Effector memory CD4-positive, alpha-beta T cell (primary cell): ENCODE measurements around the gene CACNA2D2.

Source experiments
- DNase-seq, 3 donors: peaks; one replicate each; pipeline ENCODE4 v3.0.0-alpha.2; 2020
- H3K27ac ChIP-seq: 2 replicates; pipeline ENCODE4 v1.7.0; 2013; ENCODE audit warnings: mild to moderate bottlenecking, low read length, moderate library complexity; ENCODE audit not compliant: insufficient read depth, poor library complexity, severe bottlenecking
- H3K27me3 ChIP-seq: replicated peaks from 2 replicates; pipeline ENCODE4 v1.7.0; 2013; ENCODE audit warnings: mild to moderate bottlenecking, low read length; ENCODE audit not compliant: insufficient read depth, control insufficient read depth, poor library complexity, severe bottlenecking
- H3K36me3 ChIP-seq: 2 replicates; pipeline ENCODE4 v1.7.0; 2013; ENCODE audit warnings: mild to moderate bottlenecking, low read length, moderate library complexity; ENCODE audit not compliant: control insufficient read depth, insufficient read depth
- H3K4me1 ChIP-seq: 2 replicates; pipeline ENCODE4 v1.7.0; 2013; ENCODE audit warnings: low read length, mild to moderate bottlenecking; ENCODE audit not compliant: control insufficient read depth, insufficient read depth, poor library complexity, severe bottlenecking
- H3K4me3 ChIP-seq: 2 replicates; pipeline ENCODE4 v1.7.0; 2013; ENCODE audit warnings: low read length, low read depth, mild to moderate bottlenecking; ENCODE audit not compliant: insufficient read depth, poor library complexity, severe bottlenecking
- H3K9me3 ChIP-seq: 2 replicates; pipeline ENCODE4 v1.7.0; 2013; ENCODE audit warnings: mild to moderate bottlenecking, low read length, moderate library complexity; ENCODE audit not compliant: control insufficient read depth

The CACNA2D2 gene

DNA sequence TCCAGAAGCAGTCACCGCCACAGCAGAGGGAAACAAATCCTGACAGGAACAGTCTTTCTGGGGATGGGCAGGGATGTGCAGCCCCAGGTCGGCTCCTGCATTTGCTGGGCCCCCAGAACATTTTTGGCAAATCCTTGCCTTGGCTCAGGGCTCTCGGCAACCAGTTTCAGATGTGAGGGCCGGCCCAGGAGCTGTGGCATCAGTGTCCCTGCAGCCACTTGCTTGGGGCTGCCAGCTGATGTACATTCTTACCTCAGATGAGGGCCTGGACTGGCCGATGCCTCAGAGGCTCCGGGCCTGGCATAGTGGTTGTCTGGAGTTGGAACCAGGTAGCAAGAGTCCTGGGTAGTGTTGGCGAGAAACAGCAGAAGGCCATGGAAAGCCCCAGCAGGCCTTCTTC, 148.6 kb downstream of the CACNA2D2 start:
- H3K4me1 ChIP-seq, result peaks cover 50% of the 10 kb centered on the region
- H3K27ac ChIP-seq, result no peak overlapping the region
- H3K36me3 ChIP-seq, result peaks cover 40% of the 10 kb centered on the region

DNA sequence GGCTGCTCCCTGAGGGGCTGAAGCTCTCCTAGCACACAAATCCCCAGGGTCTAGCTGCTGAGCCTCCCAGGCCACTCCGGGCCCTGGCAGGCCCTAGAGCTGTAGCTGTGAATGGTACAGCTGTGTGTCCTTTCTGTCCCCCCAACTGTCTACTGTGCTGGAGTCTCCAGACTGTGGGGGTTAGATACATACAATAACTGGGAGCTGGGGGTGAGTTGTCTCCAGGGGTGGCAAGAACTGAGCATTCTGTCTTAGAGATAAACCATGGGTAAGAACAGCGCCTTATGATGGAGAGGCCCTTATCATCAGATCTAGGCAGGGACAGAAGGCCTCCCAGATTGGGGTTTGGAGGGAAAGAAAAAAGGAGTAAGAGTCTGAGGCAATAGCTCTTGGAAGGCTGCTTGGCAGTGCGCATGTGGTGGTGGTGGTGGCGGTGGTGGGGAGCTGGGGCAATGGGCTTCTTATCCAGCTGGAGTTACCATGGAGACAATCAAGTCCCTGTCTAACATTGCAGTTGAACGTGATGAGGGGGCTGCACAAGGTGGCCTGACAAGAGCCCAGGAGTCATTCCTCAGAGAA, 149.2 kb downstream of the CACNA2D2 start:
- Histone ChIP-seq H3K4me1 (peaks cover 53% of the 10 kb centered on the region), H3K36me3 (peaks cover 41% of the 10 kb centered on the region), H3K9me3 (no peaks in the 10 kb centered on the region), H3K27me3 (no peaks in the 10 kb centered on the region), H3K27ac (no peak overlapping the region), H3K4me3 (no peak overlapping the region)
- no peak for DNase-seq

More for the DNA sequence above, 148.6 kb downstream of the CACNA2D2 start:
- DNase-seq, result no peak
- Histone ChIP-seq H3K9me3 (no peaks in the 10 kb centered on the region), H3K27me3 (no peaks in the 10 kb centered on the region), H3K4me3 (no peak overlapping the region)

DNA sequence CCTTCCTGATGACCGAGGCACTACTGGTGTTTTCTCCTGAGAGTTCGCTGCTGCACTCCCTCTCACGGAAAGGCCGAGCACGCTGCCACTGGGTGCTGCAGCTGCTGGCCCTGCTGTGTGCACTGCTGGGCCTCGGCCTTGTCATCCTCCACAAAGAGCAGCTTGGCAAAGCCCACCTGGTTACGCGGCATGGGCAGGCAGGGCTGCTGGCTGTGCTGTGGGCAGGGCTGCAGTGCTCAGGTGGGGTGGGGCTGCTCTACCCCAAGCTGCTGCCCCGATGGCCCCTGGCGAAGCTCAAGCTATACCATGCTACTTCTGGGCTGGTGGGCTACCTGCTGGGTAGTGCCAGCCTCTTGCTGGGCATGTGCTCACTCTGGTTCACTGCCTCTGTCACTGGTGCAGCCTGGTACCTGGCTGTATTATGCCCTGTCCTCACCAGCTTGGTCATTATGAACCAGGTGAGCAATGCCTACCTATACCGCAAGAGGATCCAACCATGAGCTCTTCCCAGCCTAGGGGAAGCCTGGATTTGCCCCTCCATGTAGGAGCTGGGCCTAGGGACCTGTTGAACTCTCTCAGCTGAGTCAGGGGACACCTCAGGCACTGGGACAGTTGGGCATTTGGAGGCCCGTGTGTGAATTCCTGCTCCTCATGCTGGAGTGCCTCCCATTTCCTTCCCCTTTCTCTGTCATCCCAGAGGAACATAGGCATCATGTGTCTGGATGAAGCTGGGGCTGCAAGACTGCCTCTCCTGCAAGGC, 150.0 kb downstream of the CACNA2D2 start:
- no peak for DNase-seq
- Histone ChIP-seq H3K4me3 (no peak overlapping the region), H3K27me3 (no peaks in the 10 kb centered on the region), H3K27ac (no peak overlapping the region), H3K36me3 (peaks cover 49% of the 10 kb centered on the region), H3K9me3 (no peaks in the 10 kb centered on the region), H3K4me1 (peaks cover 50% of the 10 kb centered on the region)

GRCh38 chr3:50352781-50353180, 150.7 kb downstream of the CACNA2D2 start:
- H3K27me3 ChIP-seq, result no peaks in the 10 kb centered on the region
- peaks cover 44% of the 10 kb centered on the region for H3K4me1 ChIP-seq
- no peak overlapping the region for H3K4me3 ChIP-seq
- no peak overlapping the region for H3K27ac ChIP-seq
- DNase-seq, result no peak
- H3K36me3 ChIP-seq, result peaks cover 53% of the 10 kb centered on the region
- H3K9me3 ChIP-seq, result no peaks in the 10 kb centered on the region

GRCh38 chr3:50351323-50351697, 152.1 kb downstream of the CACNA2D2 start:
- no peak for DNase-seq
- Histone ChIP-seq H3K9me3 (no peaks in the 10 kb centered on the region), H3K36me3 (peaks cover 52% of the 10 kb centered on the region), H3K27me3 (no peaks in the 10 kb centered on the region), H3K27ac (peak overlapping the region; percentile 94), H3K4me1 (peaks cover 36% of the 10 kb centered on the region), H3K4me3 (peak overlapping the region; percentile 81)

- Histone ChIP-seq H3K27me3 (no peaks in the 10 kb centered on the region), H3K27ac (peak within 1 kb of the TSS; percentile 94), H3K9me3 (no peaks in the 10 kb centered on the region), H3K4me3 (peak within 1 kb of the TSS; percentile 81), H3K36me3 (peaks cover 47% of the 10 kb centered on the region), H3K4me1 (peaks cover 37% of the 10 kb centered on the region)
- peak; percentile 96 to 99 (median 99) for DNase-seq
Measured at GRCh38 chr3:50350527-50351322, 152.7 kb downstream of the CACNA2D2 start, which contains the start of the genes CYB561D2 and NPRL2. Gene CYB561D2, plus strand, starts transcription at chr3:50350862. Its CDS starts 572 bp downstream, at chr3:50351434. Gene NPRL2, minus strand, starts transcription at chr3:50350775. Its CDS starts 123 bp downstream, at chr3:50350652.

- Histone ChIP-seq H3K36me3 (peaks cover 42% of the 10 kb centered on the region), H3K9me3 (no peaks in the 10 kb centered on the region), H3K27me3 (no peaks in the 10 kb centered on the region), H3K27ac (peak overlapping the region; percentile 94), H3K4me3 (peak overlapping the region; percentile 81), H3K4me1 (peaks cover 43% of the 10 kb centered on the region)
- no peak for DNase-seq
Measured at GRCh38 chr3:50350213-50350526, 153.3 kb downstream of the CACNA2D2 start.

DNA sequence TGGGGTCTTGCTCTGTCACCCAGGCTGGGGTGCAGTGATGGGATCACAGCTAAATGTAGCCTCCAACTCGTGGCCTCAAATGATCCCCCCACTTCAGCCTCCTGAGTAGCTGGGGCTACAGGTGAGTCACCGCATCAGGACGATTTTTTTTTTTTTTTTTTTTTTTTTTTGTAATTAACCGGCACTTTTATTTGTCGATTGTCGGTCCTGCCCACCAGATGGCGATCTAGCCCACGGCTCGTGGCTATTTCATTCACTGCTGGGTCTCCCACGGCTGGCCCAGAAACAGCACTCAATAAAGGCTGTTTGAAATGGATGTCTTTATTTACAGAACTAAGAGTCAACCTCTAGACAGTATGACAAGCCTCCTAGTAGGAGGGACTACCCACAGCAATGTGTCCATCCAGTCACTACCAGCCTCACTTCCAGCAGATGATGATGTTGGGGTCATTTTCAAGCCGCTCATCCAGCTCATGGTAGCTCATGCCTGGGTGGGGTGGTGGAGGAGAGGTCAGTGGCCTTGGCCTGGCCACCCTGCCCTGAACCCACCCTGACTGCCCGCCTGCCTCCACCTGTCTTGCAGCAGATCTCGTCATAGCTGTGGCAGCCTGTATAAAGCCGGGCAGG, 156.1 kb downstream of the CACNA2D2 start:
- H3K4me1 ChIP-seq, result peaks cover 44% of the 10 kb centered on the region
- no peak overlapping the region for H3K27ac ChIP-seq
- H3K4me3 ChIP-seq, result no peak overlapping the region
- peak; percentile 66 to 77 (median 70) for DNase-seq
- H3K9me3 ChIP-seq, result no peaks in the 10 kb centered on the region
- no peaks in the 10 kb centered on the region for H3K27me3 ChIP-seq
- H3K36me3 ChIP-seq, result peaks cover 16% of the 10 kb centered on the region

GRCh38 chr3:50345586-50346234, 157.7 kb downstream of the CACNA2D2 start, which contains the start of gene ZMYND10:
Gene ZMYND10, minus strand, starts transcription at chr3:50345732. Its CDS starts 153 bp downstream, at chr3:50345579.
- peak; percentile 60 to 77 (median 63) for DNase-seq
- no peak within 1 kb of the TSS for H3K27ac ChIP-seq

More at GRCh38 chr3:50345586-50346234, 157.7 kb downstream of the CACNA2D2 start, which contains the start of gene ZMYND10:
- no peaks in the 10 kb centered on the region for H3K9me3 ChIP-seq
- H3K36me3 ChIP-seq, result peaks cover 16% of the 10 kb centered on the region
- peaks cover 42% of the 10 kb centered on the region for H3K4me1 ChIP-seq
- H3K27me3 ChIP-seq, result no peaks in the 10 kb centered on the region
- H3K4me3 ChIP-seq, result peak within 1 kb of the TSS; percentile 33
